CD4-positive, alpha-beta T cell treated with Interleukin-21 for 1 hour (primary cell): Measurements from ENCODE around the gene TMPRSS11B.
"Not testable (repeated sequence)": the region's sequence is repeated elsewhere in the genome, so short reads cannot be mapped to it uniquely, and the experiment has no call there.

Source experiments
- DNase-seq: peaks from one replicate; pipeline ENCODE4 v3.0.0-alpha.2; 2020

TMPRSS11B gene, protein sequence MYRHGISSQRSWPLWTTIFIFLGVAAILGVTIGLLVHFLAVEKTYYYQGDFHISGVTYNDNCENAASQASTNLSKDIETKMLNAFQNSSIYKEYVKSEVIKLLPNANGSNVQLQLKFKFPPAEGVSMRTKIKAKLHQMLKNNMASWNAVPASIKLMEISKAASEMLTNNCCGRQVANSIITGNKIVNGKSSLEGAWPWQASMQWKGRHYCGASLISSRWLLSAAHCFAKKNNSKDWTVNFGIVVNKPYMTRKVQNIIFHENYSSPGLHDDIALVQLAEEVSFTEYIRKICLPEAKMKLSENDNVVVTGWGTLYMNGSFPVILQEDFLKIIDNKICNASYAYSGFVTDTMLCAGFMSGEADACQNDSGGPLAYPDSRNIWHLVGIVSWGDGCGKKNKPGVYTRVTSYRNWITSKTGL

DNA sequence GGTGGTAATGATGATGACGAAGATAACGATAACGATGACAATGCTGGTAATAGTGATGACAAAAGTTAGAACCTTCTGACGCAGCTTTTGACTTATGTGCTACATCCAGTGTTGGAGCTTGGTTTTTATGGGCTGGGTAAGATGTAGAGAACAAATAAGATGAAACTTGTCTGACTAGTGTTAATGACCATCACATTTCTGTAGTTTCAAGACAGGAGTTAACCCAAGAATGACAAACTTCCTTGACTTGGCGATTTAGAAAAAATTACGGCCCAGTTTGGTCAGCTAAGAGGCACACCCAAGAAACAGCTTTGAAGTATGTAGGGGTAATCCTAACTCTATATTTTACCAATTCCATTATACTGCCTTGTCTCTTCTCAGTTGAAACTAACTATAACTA is at the start of gene TMPRSS11B:
TMPRSS11B (minus strand) TSS at position 101 of the 400 bp plus-strand sequence. CDS start 136 bp downstream, outside the sequence.
- no peak for DNase-seq

GRCh38 chr4:68291256-68291655 is 45.8 kb upstream of the TMPRSS11B start:
- DNase-seq, result no peak

GRCh38 chr4:68288393-68288740 is 42.9 kb upstream of the TMPRSS11B start:
- DNase-seq, result no peak

- no peak for DNase-seq
Observed at GRCh38 chr4:68287704-68288392, 42.4 kb upstream of the TMPRSS11B start.

DNA sequence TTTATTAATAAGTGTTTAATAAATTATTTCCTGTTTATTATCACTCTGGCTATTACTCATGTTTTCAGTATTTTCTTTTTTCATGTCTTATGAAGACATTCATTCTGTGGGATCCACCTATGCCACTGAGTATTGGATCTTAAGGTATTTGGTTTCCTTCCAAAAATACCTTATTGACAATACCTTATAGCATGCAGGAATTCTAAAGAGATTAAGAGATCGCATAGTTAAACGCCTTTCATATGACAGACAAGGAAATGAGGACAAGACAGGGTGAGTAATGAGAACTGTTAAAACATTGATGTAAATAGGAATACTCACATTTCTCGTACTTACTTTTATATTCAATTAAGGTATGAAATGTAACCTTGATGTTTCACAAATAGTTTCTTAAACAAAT is 38.2 kb upstream of the TMPRSS11B start:
- DNase-seq, result no peak

GRCh38 chr4:68283095-68283494 is 37.6 kb upstream of the TMPRSS11B start:
- DNase-seq, result no peak

DNA sequence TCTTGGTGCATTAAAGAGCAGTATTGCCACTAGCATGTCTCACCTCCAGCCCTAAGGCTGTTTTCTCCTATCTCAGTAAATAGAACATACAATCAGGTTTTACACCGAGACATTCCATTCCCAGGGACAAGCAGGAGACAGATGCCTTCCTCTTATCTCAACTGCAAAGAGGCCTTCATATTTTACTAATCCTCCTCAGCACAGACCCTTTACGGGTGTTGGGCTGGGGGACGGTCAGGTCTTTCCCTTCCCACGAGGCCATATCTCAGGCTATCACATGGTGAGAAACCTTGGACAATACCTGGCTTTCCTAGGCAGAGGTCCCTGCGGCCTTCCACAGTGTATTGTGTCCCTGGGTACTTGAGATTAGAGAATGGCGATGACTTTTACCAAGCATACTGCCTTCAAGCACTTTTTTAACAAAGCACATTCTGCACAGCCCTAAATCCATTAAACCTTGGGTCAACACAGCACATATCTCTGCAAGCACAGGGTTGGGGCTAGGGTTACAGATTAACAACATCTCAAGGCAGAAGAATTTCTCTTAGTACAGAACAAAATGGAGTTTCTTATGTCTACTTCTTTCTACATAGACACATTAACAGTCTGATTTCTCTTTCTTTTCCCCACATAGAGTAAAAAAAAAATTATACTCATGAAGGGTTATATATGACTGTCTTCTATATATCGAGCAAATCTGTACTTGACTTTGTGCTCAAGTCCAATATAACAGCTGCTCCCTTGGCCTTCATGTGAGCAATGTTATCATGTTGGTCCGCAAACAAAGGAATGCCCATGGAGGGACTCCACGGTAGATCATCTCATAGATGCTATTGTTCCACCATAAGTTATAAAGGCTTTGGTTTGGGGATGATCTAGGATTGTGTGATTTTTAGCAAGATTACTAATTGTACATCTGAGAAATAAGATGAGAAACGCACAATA is 36.6 kb upstream of the TMPRSS11B start:
- not testable (repeated sequence) for DNase-seq

DNA sequence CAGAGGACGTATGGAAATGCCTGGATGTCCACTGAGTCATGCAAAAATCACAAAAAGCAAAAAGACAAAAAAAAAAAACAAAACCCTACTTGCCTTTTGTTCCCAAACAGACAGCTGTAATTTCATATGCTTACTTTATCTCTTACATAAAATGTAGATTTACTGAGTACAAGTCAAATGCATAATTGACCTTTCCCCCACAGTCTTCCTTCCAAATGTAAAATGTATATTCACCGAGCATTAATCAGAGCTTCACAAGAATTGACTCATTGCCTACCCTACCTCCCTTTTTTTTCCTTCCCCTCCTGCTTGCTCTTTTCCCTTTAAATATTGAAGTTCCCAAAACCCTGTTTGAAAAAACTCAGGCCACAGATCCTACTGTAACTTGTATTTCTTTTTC is 32.5 kb upstream of the TMPRSS11B start:
- DNase-seq, result no peak

GRCh38 chr4:68277627-68278026 is 32.1 kb upstream of the TMPRSS11B start:
- no peak for DNase-seq

DNA sequence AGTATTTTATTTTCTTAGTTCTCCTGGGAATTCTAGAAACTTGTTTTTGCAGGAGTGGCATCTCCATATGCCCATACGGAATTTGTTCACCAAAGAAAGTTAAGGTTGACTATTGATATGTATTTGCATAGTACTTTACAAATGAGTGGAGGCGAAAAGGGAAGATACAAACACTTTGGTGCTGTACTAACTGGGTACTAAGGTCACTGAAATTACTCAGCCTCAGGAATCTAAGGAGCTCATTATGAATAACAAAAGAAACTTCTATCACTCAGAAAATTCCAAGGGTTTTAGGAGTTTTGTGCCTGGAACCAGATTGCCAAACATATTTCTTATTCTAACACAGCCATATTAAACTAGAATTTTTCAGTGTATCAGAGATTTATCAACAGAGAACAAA is 27.4 kb upstream of the TMPRSS11B start:
- no peak for DNase-seq

GRCh38 chr4:68272380-68272779 is 26.9 kb upstream of the TMPRSS11B start:
- no peak for DNase-seq

DNA sequence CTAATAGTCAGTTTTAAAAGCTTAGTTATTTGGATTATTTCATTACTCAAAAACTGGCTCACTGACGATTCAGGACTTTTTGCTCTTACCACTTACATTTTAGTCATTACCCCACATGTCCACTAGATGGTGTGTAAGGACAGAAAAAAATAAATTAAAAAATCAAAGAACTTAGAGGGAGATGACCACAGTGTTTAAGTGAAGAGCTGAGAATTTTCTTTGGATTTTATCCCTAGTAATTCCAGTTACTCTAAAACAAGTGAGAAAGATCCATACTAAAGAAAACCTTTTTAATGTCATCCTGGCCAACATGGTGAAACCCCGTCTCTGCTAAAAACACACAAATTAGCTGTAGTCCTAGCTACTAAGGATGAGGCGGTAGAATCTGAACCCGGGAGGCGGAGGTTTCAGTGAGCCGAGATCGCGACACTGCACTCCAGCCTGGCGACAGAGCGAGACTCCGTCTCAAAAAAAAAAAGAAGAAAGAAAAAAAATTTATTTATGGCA is 26.4 kb upstream of the TMPRSS11B start:
- DNase-seq, result peak; percentile 59

GRCh38 chr4:68267433-68267944 is 22.0 kb upstream of the TMPRSS11B start:
- DNase-seq, result no peak

DNA sequence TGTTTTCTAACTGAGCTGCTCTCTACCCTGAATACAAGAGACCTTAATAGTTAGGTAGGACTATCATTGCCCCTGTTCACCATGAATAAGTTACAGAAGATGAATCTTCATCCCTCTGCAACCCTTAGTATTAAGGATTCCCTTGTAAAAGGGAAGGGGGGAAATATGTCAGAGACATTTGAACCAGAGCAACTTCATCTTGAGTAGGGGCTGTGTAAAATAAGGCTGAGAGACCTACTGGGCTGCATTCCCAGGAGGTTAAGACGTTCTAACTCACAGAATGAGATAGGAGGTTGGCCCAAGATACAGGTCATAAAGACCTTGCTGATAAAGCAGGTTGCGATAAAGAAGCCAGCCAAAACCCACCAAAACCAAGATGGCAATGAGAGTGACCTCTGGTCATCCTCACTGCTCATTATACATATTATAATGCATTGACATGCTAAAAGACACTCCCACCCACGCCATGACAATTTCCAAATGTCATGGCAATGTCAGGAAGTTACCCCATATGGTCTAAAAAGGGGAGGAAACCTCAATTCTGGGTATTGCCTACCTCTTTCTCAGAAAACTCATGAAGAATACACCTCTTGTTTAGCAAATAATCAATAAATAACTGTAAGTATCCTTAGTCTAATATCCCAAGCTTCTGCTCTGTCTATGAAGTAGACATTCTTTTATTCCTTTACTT is 19.5 kb upstream of the TMPRSS11B start:
- DNase-seq, result no peak

DNA sequence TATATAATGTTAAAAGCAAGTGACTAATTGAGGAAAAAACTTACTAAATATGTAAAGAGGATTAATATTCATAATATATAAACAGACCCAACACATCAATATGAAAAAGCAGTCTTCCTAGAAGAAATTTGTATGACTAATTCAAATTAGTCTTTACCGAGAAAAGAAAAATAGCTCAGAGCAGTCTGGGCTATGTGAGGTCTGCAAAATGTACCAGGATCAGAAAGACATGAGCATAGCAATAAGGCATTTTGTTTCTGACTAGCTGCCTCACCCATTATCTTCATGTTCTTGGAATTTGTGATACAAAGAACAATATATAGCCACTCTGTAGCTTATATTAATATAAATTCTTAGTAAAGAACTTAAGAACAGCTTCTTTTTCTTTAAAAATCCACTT is 13.7 kb upstream of the TMPRSS11B start:
- DNase-seq, result no peak

- no peak for DNase-seq
Observed at GRCh38 chr4:68257719-68258118, 12.2 kb upstream of the TMPRSS11B start.

DNA sequence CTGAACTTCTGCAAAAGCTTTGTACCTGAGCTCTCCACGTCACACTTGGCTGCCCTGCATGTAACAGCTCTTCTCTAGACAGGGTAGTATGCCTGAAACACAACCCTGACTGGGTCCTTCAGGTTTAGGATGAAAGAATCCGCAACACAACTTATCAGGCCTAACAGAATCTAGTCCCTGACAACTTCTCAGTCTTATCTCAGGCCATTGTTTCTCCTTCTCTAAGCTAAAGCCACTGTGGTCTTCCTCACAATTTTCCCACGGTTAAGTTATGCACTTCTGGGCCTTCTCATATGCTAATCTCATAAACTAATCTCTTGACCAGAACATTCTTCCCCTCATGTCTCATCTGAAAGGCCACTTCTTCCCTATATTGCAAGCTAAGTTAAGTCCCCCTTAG is 10.8 kb upstream of the TMPRSS11B start:
- DNase-seq, result no peak

- no peak for DNase-seq
Observed at GRCh38 chr4:68250151-68250930, 4.8 kb upstream of the TMPRSS11B start.

- no peak for DNase-seq
Observed at GRCh38 chr4:68249434-68249833, 3.9 kb upstream of the TMPRSS11B start.

DNA sequence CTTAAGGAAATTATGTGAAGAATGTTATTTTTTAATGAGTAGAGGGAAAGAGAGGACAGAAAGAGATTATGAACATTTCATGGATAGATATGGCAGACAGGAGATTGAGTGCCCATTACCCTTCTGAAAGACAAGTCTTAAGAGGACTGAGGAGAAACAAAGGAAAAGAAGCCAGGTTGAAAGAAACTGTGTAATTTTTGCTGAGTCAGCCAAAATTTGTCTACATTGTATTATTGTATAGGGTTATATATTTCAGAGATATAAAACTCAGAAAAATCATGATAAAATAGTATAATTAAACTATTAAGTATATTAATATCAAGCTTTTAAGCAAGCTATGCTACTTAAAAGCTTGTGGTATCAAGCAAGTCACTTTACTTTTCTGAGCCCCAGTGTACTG is 4.9 kb downstream of the TMPRSS11B start:
- no peak for DNase-seq

DNA sequence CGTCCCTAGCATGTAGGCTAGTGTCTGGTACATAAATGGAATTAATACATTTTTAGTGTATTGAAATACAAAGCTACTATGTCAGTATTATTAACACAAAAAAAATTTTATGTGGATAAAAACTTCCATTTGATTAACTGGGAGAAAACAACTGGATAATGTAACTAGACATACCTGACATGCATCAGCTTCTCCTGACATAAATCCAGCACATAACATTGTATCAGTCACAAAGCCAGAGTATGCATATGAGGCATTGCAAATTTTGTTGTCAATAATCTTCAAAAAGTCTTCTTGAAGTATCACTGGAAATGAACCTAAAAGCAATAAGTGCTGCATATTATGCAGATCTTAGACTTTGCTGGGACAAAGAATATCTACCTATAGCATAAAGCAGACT is 16.9 kb downstream of the TMPRSS11B start:
- DNase-seq, result no peak
